GM12878 (cell line): ENCODE results near the gene TIPIN. TPM values are rescaled to one million over a fixed set of nuclear protein-coding genes. Genes with fewer than 3 reads are reported as not detected.

Source experiments
- ATAC-seq: fragments of 200-7000 bp; cut with Tn5 transposase; 3 replicates; pipeline ENCODE4 v1.9.1; 2020; ENCODE audit warnings: mild to moderate bottlenecking, moderate library complexity
- BruUV-seq: library from RNA; stranded (reverse); fragments of 400-500 nt; replicated peaks from 2 replicates; lab custom pipeline; 2021; lab: Mats Ljungman, UMichigan
- CTCF ChIA-PET: fragments of 300-600 bp; sonication (Branson Sonifier 250); formaldehyde crosslinking; extraction: SDS; loops from one replicate; lab custom pipeline; 2021; ENCODE audit warnings: inconsistent platforms; lab: Yijun Ruan, JAX
- POLR2A ChIA-PET: fragments of 350-600 bp; formaldehyde crosslinking; extraction: SDS; loops from one replicate; lab custom pipeline; 2021; ENCODE audit warnings: inconsistent platforms; lab: Charles Lee
- RAD21 ChIA-PET: fragments of 300-600 bp; sonication (Branson Sonifier 250); formaldehyde crosslinking; loops from one replicate; lab custom pipeline; 2023; ENCODE audit warnings: antibody characterized with exemption; ENCODE audit not compliant: unreplicated experiment; lab: Charles Lee
- SMC1A ChIA-PET: fragments of 300-600 bp; sonication (Branson Sonifier 250); formaldehyde crosslinking; loops from one replicate; lab custom pipeline; 2023; ENCODE audit not compliant: unreplicated experiment, uncharacterized antibody; lab: Charles Lee
- DNase-seq: peaks from one replicate; pipeline ENCODE4 v3.0.0-alpha.2; 2011; ENCODE audit warnings: low read depth, low spot score
- FAIRE-seq: peaks from 3 replicates; lab custom pipeline; 2011; peaks lifted over from hg19 to GRCh38; lab: Jason Lieb, UNC
- H2AFZ ChIP-seq: 2 replicates; pipeline ENCODE4 v1.6.0; 2011; ENCODE audit warnings: low read depth, low read length, control low read depth; ENCODE audit not compliant: control insufficient read depth
- H3K27ac ChIP-seq: 2 replicates; pipeline ENCODE4 v1.5.1; 2011; ENCODE audit warnings: control low read depth; ENCODE audit not compliant: control insufficient read depth, insufficient read depth
- H3K27me3 ChIP-seq, 2 experiments: replicated peaks in 1 of 2; 2 replicates each; pipeline versions ENCODE4 v1.6.0 to v1.6.1; 2011; ENCODE audit warnings: low read length in 1 of 2; ENCODE audit not compliant: control insufficient read depth in 2 of 2, insufficient read depth in 2 of 2
- H3K36me3 ChIP-seq, 2 experiments: 2 replicates each; pipeline ENCODE4 v1.5.1; 2011; ENCODE audit warnings: low read length in 1 of 2; ENCODE audit not compliant: control insufficient read depth in 2 of 2, insufficient read depth in 2 of 2
- H3K4me1 ChIP-seq: 2 replicates; pipeline ENCODE4 v1.6.1; 2011; ENCODE audit warnings: mild to moderate bottlenecking, low read length, moderate library complexity, mixed read lengths; ENCODE audit not compliant: control insufficient read depth, insufficient read depth
- H3K4me2 ChIP-seq: 2 replicates; pipeline ENCODE4 v1.6.0; 2011; ENCODE audit warnings: control low read depth; ENCODE audit not compliant: control insufficient read depth, insufficient read depth
- H3K4me3 ChIP-seq: fragments of 200-600 bp; sonication (generic); 2 replicates; pipeline ENCODE4 v1.5.1; 2016
- H3K79me2 ChIP-seq: 2 replicates; pipeline ENCODE4 v1.6.0; 2011; ENCODE audit warnings: low read length; ENCODE audit not compliant: control insufficient read depth, insufficient read depth
- H3K9ac ChIP-seq: 2 replicates; pipeline ENCODE4 v1.8.0; 2011; ENCODE audit warnings: low read length, control low read depth, mixed read lengths; ENCODE audit not compliant: control insufficient read depth, insufficient read depth
- H3K9me3 ChIP-seq: replicated peaks from 3 replicates; pipeline ENCODE4 v1.5.1; 2011; ENCODE audit warnings: mild to moderate bottlenecking, low read length; ENCODE audit not compliant: control insufficient read depth, insufficient read depth
- H4K20me1 ChIP-seq: 2 replicates; pipeline ENCODE4 v1.6.0; 2011; ENCODE audit not compliant: control insufficient read depth, insufficient read depth
- ATF7 ChIP-seq: fragments of 450-650 bp; IDR thresholded peaks from 2 replicates; pipeline ENCODE4 v1.6.1; 2016; ENCODE audit warnings: low read depth, mild to moderate bottlenecking
- CTCF ChIP-seq, 3 experiments: IDR thresholded peaks in 2 of 3; conservative IDR thresholded peaks in 1 of 3; 2 replicates each; pipeline ENCODE4 v1.5.1; 2011; ENCODE audit warnings: low read depth in 3 of 3, low read length in 3 of 3, mild to moderate bottlenecking in 3 of 3, control low read depth in 2 of 3, moderate library complexity in 2 of 3, inconsistent platforms in 1 of 3, mixed read lengths in 1 of 3; ENCODE audit not compliant: control insufficient read depth in 2 of 3, insufficient read depth in 1 of 3; ENCODE audit errors: extremely low read depth in 1 of 3
- E2F8 ChIP-seq: fragments of 450-650 bp; IDR thresholded peaks from 2 replicates; pipeline ENCODE4 v1.6.1; 2018; ENCODE audit warnings: mild to moderate bottlenecking, low read depth, moderate library complexity; ENCODE audit not compliant: partially characterized antibody
- IKZF1 ChIP-seq: fragments of 450-650 bp; conservative IDR thresholded peaks from 2 replicates; pipeline ENCODE4 v1.6.1; 2017; ENCODE audit warnings: antibody characterized with exemption, mild to moderate bottlenecking
- MXI1 ChIP-seq: fragments of 150-350 bp; IDR thresholded peaks from 2 replicates; pipeline ENCODE4 v1.6.1; 2011; ENCODE audit warnings: low read depth, mild to moderate bottlenecking, inconsistent platforms, low read length, improper control_type of control experiment
- RELB ChIP-seq: fragments of 450-650 bp; IDR thresholded peaks from 2 replicates; pipeline ENCODE4 v1.6.1; 2017; ENCODE audit warnings: low read depth, mild to moderate bottlenecking, moderate library complexity
- SUPT20H ChIP-seq: IDR thresholded peaks from 2 replicates; pipeline ENCODE4 v1.6.1; 2011; ENCODE audit warnings: low read depth, mild to moderate bottlenecking, low read length, moderate library complexity, borderline replicate concordance; ENCODE audit not compliant: control insufficient read depth
- WGBS: methylation state at CpG from one replicate; pipeline ENCODE4 v1.1.6; 2016; ENCODE audit warnings: low lambda C conversion rate; ENCODE audit not compliant: insufficient replicate concordance, insufficient coverage; ENCODE audit errors: missing lambda C conversion rate; 5-methylcytosine and 5-hydroxymethylcytosine counted together
- in situ Hi-C: fragments of 300-500 bp; cut with MboI; formaldehyde crosslinking; loops from 9 replicates; pipeline ENCODE4 v1.14.3; 2018; ENCODE audit warnings: mixed read lengths
- intact Hi-C: fragments of 100-400 bp; cut with micrococcal nuclease; formaldehyde crosslinking; loops from one replicate; pipeline ENCODE4 v1.14.2; 2022; ENCODE audit not compliant: unreplicated experiment
- polyA plus RNA-seq, 11 experiments: library from polyadenylated mRNA; depleted of rRNA in 4 of 11; unstranded in 6 of 11; stranded (reverse) in 5 of 11; fragments of >200 nt; fragmentation: Nextera tagmentation in 4 of 11; fragmentation: Illumina TruSeq in 1 of 11; extraction: Ambion mirVana in 4 of 11; extraction: Trizol in 1 of 11; gene quantifications; 1 replicate in 1 of 11; 2 replicates in 10 of 11; pipeline versions ENCODE4 v1.2.1 to v1.2.3, GENCODE V29; 2011 to 2016; ENCODE audit warnings: inconsistent platforms in 2 of 11, missing spikeins in 2 of 11, low read depth in 1 of 11
- total RNA-seq, 4 experiments: library from RNA; depleted of rRNA in 3 of 4; stranded (reverse); fragments of >200 nt in 3 of 4; fragmentation: Illumina TruSeq in 1 of 4; extraction: Trizol in 1 of 4; gene quantifications; 2 replicates each; pipeline versions ENCODE4 v1.2.1 to v1.2.3, GENCODE V29; 2013 to 2021

Gene TIPIN
- total and polyA plus RNA-seq, 10 of the 15 experiments (the other 5 are each of a cell fraction or from before 2014, with no cell fraction given): 21.1 to 69.2 (median 47.0) TPM

GRCh38 chr15:66327736-66328135, 28.7 kb downstream of the TIPIN start:
- H3K4me3 ChIP-seq: no peak overlapping the region
- H3K4me2 ChIP-seq: no peak overlapping the region
- peaks cover 6 to 13% of the 10 kb centered on the region in 2 experiments for H3K36me3 ChIP-seq
- H3K4me1 ChIP-seq: no peaks in the 10 kb centered on the region
- H2AFZ ChIP-seq: no peak overlapping the region
- no peak for ATAC-seq
- ChIA-PET CTCF (no interaction called here), POLR2A (no interaction called here), RAD21 (interaction anchor here (0.6 kb wide), 1 partner anchor 69 kb away, joined by 3 read pairs; no protein-coding TSS in a partner anchor), SMC1A (no interaction called here)
- in situ Hi-C loops (no loop called here), intact Hi-C loops (no loop called here)
- 98% methylated on average over 4 of the region's 4 CpGs for WGBS
- TF ChIP-seq RELB: no peak
- no peak for TF ChIP-seq MXI1
- TF ChIP-seq SUPT20H: no peak
- TF ChIP-seq IKZF1: no peak
- no peak for TF ChIP-seq CTCF (IDR thresholded peaks at IDR 0.05 in 2 of 3, conservative IDR thresholded peaks at IDR 0.05 in 1 of 3; ENCODE audit: control insufficient read depth in 2 of 3, extremely low read depth in 1 of 3, insufficient read depth in 1 of 3, low read depth in 3 of 3, low read length in 3 of 3)
- TF ChIP-seq ATF7: no peak
- TF ChIP-seq E2F8: no peak
- H3K9ac ChIP-seq: no peak overlapping the region
- DNase-seq: no peak
- no peaks in the 10 kb centered on the region for H3K27me3 ChIP-seq
- FAIRE-seq: no peak
- no TSS peak for BruUV-seq
- H4K20me1 ChIP-seq: no peaks in the 10 kb centered on the region
- H3K27ac ChIP-seq: no peak overlapping the region
- no peaks in the 10 kb centered on the region for H3K9me3 ChIP-seq
- H3K79me2 ChIP-seq: no peaks in the 10 kb centered on the region
